NB4 (cell line): ENCODE data around the gene GAB2.

Experiments
- CTCF ChIP-seq: IDR thresholded peaks from one replicate; pipeline ENCODE4 v1.5.1; 2012; ENCODE audit warnings: low read depth, low read length
- MAX ChIP-seq: IDR thresholded peaks from 2 replicates; pipeline ENCODE4 v1.6.1; 2011; ENCODE audit warnings: low read depth, low read length
- POLR2A ChIP-seq: IDR thresholded peaks from 2 replicates; pipeline ENCODE4 v1.6.1; 2011; ENCODE audit warnings: mild to moderate bottlenecking; ENCODE audit not compliant: insufficient read length; ENCODE audit errors: extremely low read depth

- TF ChIP-seq CTCF = no peak
- no peak for TF ChIP-seq POLR2A
- TF ChIP-seq MAX = no peak
These were observed 75.8 kb downstream of the GAB2 start for GRCh38 chr11:78341841-78342240.
